HG02852 (cell line): Measurements from ENCODE around the gene CUL9.

Source experiments
- ATAC-seq: cut with Tn5 transposase; IDR thresholded peaks from one replicate; pipeline ENCODE4 v1.9.1; 2021; ENCODE audit warnings: mild to moderate bottlenecking, moderate library complexity; ENCODE audit not compliant: unreplicated experiment

Gene CUL9

DNA sequence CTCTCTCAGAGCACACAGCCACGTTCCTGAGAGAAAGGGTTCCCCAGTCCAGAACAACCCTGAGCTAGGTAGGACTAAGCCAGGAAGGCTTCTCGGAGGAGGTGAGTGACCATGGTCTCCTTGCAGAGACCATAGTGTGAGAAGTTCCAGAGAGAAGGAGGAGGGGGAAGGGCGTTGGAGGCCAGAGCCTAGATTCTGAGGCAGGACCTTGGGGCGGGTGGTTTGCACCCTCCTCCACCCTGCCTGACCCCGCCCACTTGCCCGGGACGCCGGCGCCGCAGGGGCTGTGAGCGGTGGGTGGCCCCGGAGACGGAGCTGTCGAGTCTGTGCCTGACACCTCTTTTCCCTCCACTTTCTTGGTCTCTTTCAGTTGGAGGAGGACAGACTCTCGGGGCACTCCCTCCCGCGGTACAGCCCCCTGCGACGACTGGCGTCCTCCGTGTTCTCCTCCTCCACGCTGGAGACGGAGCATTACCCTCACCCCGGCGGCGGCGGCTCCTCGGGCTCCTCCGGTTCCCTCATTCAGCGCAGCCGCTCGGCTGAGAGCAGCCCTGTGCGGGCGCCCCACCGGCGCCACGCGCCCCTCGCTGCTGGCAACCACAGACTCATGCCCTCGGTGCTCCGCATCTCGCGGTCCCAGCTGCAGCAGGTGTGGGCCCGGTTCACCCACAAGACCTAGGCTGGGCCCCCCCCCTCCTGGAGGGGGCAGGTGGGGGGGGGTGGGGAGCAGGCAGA lies 87.4 kb downstream of the CUL9 start:
- ATAC-seq, result no peak

DNA sequence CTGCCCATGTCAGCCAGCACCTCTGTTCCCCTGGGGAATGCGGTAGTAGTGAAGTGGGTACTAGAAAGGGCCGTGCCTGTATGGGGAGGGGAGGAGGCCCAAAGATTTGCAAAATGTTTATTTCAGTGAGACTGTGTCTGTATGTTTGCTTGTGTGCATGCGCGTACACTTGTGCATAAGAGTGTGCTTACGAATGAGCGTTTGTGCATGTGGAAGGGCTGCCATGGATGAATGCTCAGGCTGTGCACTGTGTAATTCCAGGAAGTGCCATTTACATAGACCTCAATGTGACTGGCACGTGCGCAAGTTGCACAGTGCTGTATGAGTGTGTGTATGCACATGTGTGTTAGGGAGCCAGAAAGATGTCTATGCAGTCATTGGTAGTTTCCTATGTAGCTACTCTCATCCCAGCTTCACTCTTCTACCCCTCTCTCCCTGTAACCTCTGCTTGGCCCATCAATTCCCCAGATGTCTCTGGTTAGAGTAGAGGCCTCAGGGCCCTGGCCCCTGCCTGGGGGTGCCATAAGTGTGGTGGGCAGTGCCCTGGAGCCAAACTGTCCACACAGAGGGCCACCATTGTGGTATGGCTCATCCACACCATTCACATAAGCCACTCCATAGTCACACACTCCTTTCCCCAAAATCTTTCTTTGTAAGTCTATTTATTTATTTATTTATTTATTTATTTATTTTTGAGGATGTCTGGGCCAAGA lies 89.3 kb downstream of the CUL9 start:
- ATAC-seq, result no peak

GRCh38 chr6:43271944-43272343 lies 89.9 kb downstream of the CUL9 start:
- ATAC-seq, result no peak

GRCh38 chr6:43273707-43274106 lies 91.7 kb downstream of the CUL9 start:
- no peak for ATAC-seq
